Neural cell (in vitro differentiated cells): ENCODE results near the gene POU2F2. TPM values are rescaled to one million over a fixed set of nuclear protein-coding genes. Genes with fewer than 3 reads are reported as not detected.

Source experiments
- H2AFZ ChIP-seq: fragments of 200-600, 300-800 bp; sonication (generic), shearing (Covaris generic); 2 replicates; pipeline ENCODE4 v1.6.0; 2014; ENCODE audit warnings: low read depth, mild to moderate bottlenecking, antibody characterized with exemption, low read length, moderate library complexity
- H3F3A ChIP-seq: fragments of 200-600 bp; shearing (Covaris generic); 2 replicates; pipeline ENCODE4 v1.6.1; 2016; ENCODE audit warnings: mild to moderate bottlenecking, moderate library complexity, mixed read lengths, antibody characterized with exemption, low read length; ENCODE audit not compliant: insufficient read depth, poor library complexity, severe bottlenecking
- H3K27ac ChIP-seq: fragments of 200-600, 300-800 bp; sonication (generic), shearing (Covaris generic); 2 replicates; pipeline ENCODE4 v1.5.1; 2014; ENCODE audit warnings: mild to moderate bottlenecking, low read length, moderate library complexity
- H3K27me3 ChIP-seq: fragments of 300-800, 200-600 bp; sonication (generic), shearing (Covaris generic); 2 replicates; pipeline ENCODE4 v1.6.0; 2014; ENCODE audit warnings: mild to moderate bottlenecking, low read depth, low read length, moderate library complexity; ENCODE audit not compliant: insufficient read depth
- H3K36me3 ChIP-seq: fragments of 300-800, 200-600 bp; sonication (generic), shearing (Covaris generic); 2 replicates; pipeline ENCODE4 v1.5.1; 2014; ENCODE audit warnings: mild to moderate bottlenecking, antibody characterized with exemption, low read length, moderate library complexity; ENCODE audit not compliant: insufficient read depth
- H3K4me2 ChIP-seq: fragments of 300-800, 200-600 bp; sonication (generic), shearing (Covaris generic); 2 replicates; pipeline ENCODE4 v1.6.0; 2014; ENCODE audit warnings: mild to moderate bottlenecking, low read length
- H3K4me3 ChIP-seq: fragments of 300-800, 200-600 bp; sonication (generic), shearing (Covaris generic); 2 replicates; pipeline ENCODE4 v1.5.1; 2014; ENCODE audit warnings: mild to moderate bottlenecking, low read length, moderate library complexity
- H3K79me2 ChIP-seq: fragments of 200-600 bp; shearing (Covaris generic); replicated peaks from 2 replicates; pipeline ENCODE4 v1.6.0; 2014; ENCODE audit warnings: mild to moderate bottlenecking, low read length, moderate library complexity; ENCODE audit not compliant: insufficient read depth
- H3K9ac ChIP-seq: fragments of 300-800, 200-600 bp; sonication (generic), shearing (Covaris generic); 2 replicates; pipeline ENCODE4 v1.6.1; 2016; ENCODE audit warnings: mild to moderate bottlenecking, low read length, mixed read lengths
- H3K9me2 ChIP-seq: fragments of 200-600 bp; shearing (Covaris generic); 2 replicates; pipeline ENCODE4 v1.6.1; 2016; ENCODE audit warnings: mild to moderate bottlenecking, low read length, mixed read lengths; ENCODE audit not compliant: insufficient read depth
- H3K9me3 ChIP-seq: fragments of 200-600, 300-800 bp; sonication (generic), shearing (Covaris generic); 2 replicates; pipeline ENCODE4 v1.6.1; 2016; ENCODE audit warnings: mild to moderate bottlenecking, mixed run types, low read length, moderate library complexity, mixed read lengths
- H4K20me1 ChIP-seq: fragments of 200-600 bp; shearing (Covaris generic); 2 replicates; pipeline ENCODE4 v1.6.1; 2016; ENCODE audit warnings: mild to moderate bottlenecking, mixed run types; ENCODE audit not compliant: insufficient read depth
- EP300 ChIP-seq: fragments of 450-650 bp; conservative IDR thresholded peaks from 2 replicates; pipeline ENCODE4 v1.6.1; 2014; ENCODE audit warnings: antibody characterized with exemption, mild to moderate bottlenecking, moderate library complexity; ENCODE audit not compliant: poor library complexity, severe bottlenecking
- MXI1 ChIP-seq: fragments of 450-650 bp; conservative IDR thresholded peaks from 2 replicates; pipeline ENCODE4 v1.6.1; 2014; ENCODE audit warnings: antibody characterized with exemption, mild to moderate bottlenecking; ENCODE audit not compliant: poor library complexity, severe bottlenecking
- POLR2AphosphoS5 ChIP-seq: IDR thresholded peaks from 2 replicates; pipeline ENCODE4 v1.6.1; 2012
- RAD21 ChIP-seq: fragments of 450-650 bp; conservative IDR thresholded peaks from 2 replicates; pipeline ENCODE4 v1.6.1; 2014; ENCODE audit warnings: antibody characterized with exemption, mild to moderate bottlenecking, moderate library complexity
- SMC3 ChIP-seq: fragments of 450-650 bp; conservative IDR thresholded peaks from 2 replicates; pipeline ENCODE4 v1.6.1; 2014; ENCODE audit warnings: antibody characterized with exemption, mild to moderate bottlenecking, moderate library complexity; ENCODE audit not compliant: poor library complexity
- polyA plus RNA-seq: library from polyadenylated mRNA; depleted of rRNA; stranded (reverse); fragments of >200 nt; gene quantifications from 2 replicates; pipeline ENCODE4 v1.2.3, GENCODE V29; 2014
- TF ChIP-seq, protein P1 (sequence below): IDR thresholded peaks from 2 replicates; pipeline ENCODE4 v1.6.1; 2012; ENCODE audit warnings: borderline replicate concordance

The POU2F2 gene
- polyA plus RNA-seq, 1 donor from 2014 or later = 7.7 TPM

DNA sequence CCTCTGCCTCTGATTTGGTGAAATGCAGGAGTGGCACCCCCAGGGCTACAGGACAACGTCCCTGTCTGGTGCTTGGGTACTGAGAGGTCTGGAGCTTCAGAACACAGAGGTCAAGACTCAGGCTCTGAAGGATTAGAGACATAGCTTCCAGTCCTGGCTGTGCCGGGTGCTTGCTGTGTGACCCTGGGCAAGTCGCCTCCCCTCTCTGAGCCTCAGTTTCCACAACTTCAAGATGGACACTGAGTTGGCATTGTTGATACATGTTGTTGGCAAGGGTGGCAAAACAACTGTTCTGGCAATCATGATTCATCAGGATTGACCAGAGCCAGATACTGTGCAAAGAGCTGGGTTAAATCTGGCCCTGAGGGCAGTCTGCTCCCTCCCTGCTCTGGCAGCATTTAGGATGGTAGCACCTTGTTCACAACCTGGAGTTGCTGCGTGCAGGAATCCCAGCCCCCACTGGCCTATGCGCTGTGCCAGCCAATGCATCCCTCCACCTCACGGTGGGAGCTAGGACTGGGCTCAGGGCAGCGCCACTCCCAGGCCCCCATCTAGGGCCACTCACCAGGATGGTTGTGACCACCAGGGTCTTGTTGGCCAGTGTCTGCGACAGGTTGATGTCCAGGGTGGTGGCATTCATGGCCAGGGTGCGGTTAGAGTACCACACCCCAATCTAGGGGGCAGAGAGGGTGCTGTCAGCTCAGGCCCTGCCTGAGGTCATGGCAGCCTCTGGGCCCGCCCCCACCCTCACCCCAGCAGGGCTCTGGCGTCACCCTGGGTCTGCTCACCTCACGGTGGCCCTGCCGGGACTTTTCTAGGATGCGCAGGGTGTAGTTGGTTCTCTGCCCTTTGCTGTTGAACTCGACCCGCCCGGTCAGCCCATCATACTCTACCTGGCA, 79.0 kb downstream of the POU2F2 start:
- no peak overlapping the region for H3K4me2 ChIP-seq
- H3K79me2 ChIP-seq = no peaks in the 10 kb centered on the region
- peaks cover 6% of the 10 kb centered on the region for H3K36me3 ChIP-seq
- H4K20me1 ChIP-seq = no peaks in the 10 kb centered on the region
- no peaks in the 10 kb centered on the region for H3K27me3 ChIP-seq
- H3K9me2 ChIP-seq = no peaks in the 10 kb centered on the region
- no peak overlapping the region for H3K4me3 ChIP-seq
- TF ChIP-seq EP300 = no peak
- TF ChIP-seq POLR2AphosphoS5 = no peak
- no peaks in the 10 kb centered on the region for H3K9me3 ChIP-seq
- H3F3A ChIP-seq = no peaks in the 10 kb centered on the region
- no peak overlapping the region for H3K27ac ChIP-seq
- H3K9ac ChIP-seq = no peak overlapping the region
- no peak overlapping the region for H2AFZ ChIP-seq

DNA sequence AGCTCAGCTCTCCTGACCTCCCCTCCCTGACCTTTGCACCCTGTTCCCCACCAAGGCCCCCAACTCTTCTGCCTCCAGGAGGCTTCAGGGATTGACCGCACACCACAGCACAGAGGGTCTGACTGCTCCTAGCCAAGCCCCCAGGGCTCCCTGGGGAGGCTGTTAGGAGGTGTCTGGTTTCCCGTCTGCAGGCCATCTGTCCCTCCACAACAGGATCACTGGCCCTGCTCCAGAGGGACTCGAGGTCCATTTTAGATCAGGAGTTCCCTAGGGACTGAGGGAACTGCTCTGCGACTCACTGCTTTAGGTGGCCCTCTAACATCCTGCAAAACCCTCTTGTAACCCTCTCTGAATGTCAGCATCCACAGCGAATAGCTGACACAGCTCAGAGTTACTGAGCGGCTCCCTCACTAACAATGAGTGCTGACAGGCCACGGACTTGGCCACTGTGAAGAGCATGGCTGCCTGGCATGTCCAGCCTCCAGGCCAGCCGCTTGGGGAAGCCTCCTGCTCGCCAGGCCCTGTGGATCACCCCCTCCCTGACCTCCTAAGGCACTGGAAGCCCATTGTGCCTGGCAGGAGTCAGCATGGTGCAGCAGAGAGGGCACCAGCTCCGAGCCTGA, 79.9 kb downstream of the POU2F2 start:
- H3K4me3 ChIP-seq = no peak overlapping the region
- H3K9me3 ChIP-seq = no peaks in the 10 kb centered on the region
- H3K36me3 ChIP-seq = peaks cover 6% of the 10 kb centered on the region
- H3K27ac ChIP-seq = no peak overlapping the region
- H4K20me1 ChIP-seq = no peaks in the 10 kb centered on the region
- no peaks in the 10 kb centered on the region for H3F3A ChIP-seq
- H3K9ac ChIP-seq = no peak overlapping the region
- H3K27me3 ChIP-seq = no peaks in the 10 kb centered on the region
- no peaks in the 10 kb centered on the region for H3K9me2 ChIP-seq
- no peaks in the 10 kb centered on the region for H3K79me2 ChIP-seq
- no peak overlapping the region for H3K4me2 ChIP-seq
- H2AFZ ChIP-seq = no peak overlapping the region
- TF ChIP-seq, protein P1, sequence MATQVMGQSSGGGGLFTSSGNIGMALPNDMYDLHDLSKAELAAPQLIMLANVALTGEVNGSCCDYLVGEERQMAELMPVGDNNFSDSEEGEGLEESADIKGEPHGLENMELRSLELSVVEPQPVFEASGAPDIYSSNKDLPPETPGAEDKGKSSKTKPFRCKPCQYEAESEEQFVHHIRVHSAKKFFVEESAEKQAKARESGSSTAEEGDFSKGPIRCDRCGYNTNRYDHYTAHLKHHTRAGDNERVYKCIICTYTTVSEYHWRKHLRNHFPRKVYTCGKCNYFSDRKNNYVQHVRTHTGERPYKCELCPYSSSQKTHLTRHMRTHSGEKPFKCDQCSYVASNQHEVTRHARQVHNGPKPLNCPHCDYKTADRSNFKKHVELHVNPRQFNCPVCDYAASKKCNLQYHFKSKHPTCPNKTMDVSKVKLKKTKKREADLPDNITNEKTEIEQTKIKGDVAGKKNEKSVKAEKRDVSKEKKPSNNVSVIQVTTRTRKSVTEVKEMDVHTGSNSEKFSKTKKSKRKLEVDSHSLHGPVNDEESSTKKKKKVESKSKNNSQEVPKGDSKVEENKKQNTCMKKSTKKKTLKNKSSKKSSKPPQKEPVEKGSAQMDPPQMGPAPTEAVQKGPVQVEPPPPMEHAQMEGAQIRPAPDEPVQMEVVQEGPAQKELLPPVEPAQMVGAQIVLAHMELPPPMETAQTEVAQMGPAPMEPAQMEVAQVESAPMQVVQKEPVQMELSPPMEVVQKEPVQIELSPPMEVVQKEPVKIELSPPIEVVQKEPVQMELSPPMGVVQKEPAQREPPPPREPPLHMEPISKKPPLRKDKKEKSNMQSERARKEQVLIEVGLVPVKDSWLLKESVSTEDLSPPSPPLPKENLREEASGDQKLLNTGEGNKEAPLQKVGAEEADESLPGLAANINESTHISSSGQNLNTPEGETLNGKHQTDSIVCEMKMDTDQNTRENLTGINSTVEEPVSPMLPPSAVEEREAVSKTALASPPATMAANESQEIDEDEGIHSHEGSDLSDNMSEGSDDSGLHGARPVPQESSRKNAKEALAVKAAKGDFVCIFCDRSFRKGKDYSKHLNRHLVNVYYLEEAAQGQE = no peak

DNA sequence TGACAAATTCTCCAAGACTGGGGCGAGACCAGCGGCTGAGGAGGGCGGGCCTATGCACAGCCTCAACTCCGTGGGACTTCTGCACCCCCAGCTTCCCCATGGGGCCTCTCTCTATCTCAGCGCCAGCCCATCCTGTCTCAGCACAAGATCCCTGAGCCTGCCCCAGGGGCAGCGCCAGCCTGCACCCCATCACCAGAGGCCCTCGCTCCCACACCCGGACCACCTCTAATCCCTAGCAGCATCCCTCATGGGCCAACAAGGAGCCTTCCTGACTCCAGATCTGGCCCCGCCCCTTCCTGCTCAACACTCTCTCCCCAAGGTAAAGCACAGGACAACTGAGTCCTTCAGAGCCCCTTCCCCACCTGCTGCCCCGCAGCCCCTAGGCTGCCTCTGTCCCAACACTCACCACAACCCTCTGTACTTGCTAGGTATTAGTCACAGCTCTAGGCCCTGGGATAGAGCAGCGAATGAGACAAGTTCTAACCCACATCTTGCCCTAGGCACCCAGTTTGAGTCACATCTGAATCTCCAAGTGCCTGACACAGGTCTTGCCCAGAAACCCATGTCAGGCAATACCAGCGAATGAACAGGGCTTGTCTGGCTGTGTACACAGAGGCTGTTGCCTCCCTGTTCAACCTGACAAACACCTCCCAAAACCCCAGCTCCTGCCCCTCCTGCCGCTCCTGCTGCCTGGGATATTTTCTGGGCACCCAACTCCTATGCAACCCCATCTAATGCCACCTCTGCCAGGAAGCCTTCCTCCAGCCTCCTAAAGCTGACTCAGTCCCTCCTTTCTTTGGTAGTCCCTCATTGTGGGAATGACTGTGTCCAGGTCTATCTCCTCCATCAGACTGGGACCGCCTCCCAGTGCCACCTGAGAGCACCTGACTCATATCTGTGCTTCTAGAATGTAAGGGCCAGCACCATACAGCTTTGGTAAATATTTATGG, 80.8 kb downstream of the POU2F2 start:
- H3K36me3 ChIP-seq = peaks cover 4% of the 10 kb centered on the region

More for the DNA sequence above, 80.8 kb downstream of the POU2F2 start:
- Histone ChIP-seq H3K79me2 (no peaks in the 10 kb centered on the region), H3F3A (no peaks in the 10 kb centered on the region), H4K20me1 (no peaks in the 10 kb centered on the region), H3K9me3 (no peaks in the 10 kb centered on the region), H3K4me2 (no peak overlapping the region), H3K9ac (no peak overlapping the region), H3K4me3 (no peak overlapping the region), H3K27ac (no peak overlapping the region), H3K9me2 (no peaks in the 10 kb centered on the region), H3K27me3 (no peaks in the 10 kb centered on the region), H2AFZ (no peak overlapping the region)
- TF ChIP-seq MXI1 = no peak
- TF ChIP-seq RAD21 = no peak
- no peak for TF ChIP-seq SMC3
- TF ChIP-seq, protein P1 = no peak
